Breast epithelium (tissue), 3 donors: ENCODE data around the gene PHKA2.

Source experiments
- POLR2AphosphoS5 ChIP-seq, 3 donors: sonication (generic); formaldehyde crosslinking; IDR thresholded peaks; one replicate each; pipeline ENCODE4 v1.6.1; 2017; ENCODE audit warnings: antibody characterized with exemption in 3 of 3
- TF ChIP-seq, protein P1 (sequence below), 3 donors: fragments of 450-650 bp; IDR thresholded peaks; one replicate each; pipeline ENCODE4 v1.5.1; 2016 to 2017; ENCODE audit warnings: antibody characterized with exemption in 3 of 3, mild to moderate bottlenecking in 3 of 3, moderate library complexity in 3 of 3

DNA sequence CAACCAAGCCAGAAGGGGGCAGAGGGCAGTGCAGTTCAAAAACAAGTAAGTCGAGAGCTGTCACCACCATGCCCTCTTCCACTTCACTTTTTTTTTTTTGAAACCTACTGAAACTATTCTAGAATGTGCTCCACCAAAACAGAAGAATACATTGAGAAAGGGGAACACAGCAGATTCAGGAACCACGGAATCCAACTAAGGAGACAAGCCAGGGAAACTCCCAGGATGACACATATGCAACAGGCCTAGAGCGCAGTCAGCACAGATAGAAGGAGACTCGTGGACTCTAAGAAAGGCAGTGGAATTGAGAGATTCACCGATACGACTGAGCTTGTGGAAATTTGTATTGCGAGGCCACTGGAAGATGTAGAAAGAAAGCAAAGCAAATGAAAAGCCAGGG, 66.1 kb downstream of the PHKA2 start:
- TF ChIP-seq, protein P1, sequence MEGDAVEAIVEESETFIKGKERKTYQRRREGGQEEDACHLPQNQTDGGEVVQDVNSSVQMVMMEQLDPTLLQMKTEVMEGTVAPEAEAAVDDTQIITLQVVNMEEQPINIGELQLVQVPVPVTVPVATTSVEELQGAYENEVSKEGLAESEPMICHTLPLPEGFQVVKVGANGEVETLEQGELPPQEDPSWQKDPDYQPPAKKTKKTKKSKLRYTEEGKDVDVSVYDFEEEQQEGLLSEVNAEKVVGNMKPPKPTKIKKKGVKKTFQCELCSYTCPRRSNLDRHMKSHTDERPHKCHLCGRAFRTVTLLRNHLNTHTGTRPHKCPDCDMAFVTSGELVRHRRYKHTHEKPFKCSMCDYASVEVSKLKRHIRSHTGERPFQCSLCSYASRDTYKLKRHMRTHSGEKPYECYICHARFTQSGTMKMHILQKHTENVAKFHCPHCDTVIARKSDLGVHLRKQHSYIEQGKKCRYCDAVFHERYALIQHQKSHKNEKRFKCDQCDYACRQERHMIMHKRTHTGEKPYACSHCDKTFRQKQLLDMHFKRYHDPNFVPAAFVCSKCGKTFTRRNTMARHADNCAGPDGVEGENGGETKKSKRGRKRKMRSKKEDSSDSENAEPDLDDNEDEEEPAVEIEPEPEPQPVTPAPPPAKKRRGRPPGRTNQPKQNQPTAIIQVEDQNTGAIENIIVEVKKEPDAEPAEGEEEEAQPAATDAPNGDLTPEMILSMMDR (IDR thresholded peaks at IDR 0.05) = no peak
- no peak for TF ChIP-seq POLR2AphosphoS5 (IDR thresholded peaks at IDR 0.05)
